IMR-90 (cell line): ENCODE data around the gene KRTAP12-4. TPM values are rescaled to one million over a fixed set of nuclear protein-coding genes. Genes with fewer than 3 reads are reported as not detected.

Experiments used
- ATAC-seq: fragments of 200-7000 bp; cut with Tn5 transposase; 2 replicates; pipeline ENCODE4 v1.9.1; 2020; ENCODE audit warnings: low read depth, mild to moderate bottlenecking, moderate library complexity
- BruUV-seq: library from RNA; stranded (reverse); fragments of 400-500 nt; replicated peaks from 2 replicates; lab custom pipeline; 2021; lab: Mats Ljungman, UMichigan
- CTCF ChIA-PET: fragments of 300-600 bp; formaldehyde crosslinking; extraction: SDS; loops from one replicate; lab custom pipeline; 2021; ENCODE audit warnings: antibody characterized with exemption; lab: Yijun Ruan, JAX
- POLR2A ChIA-PET: fragments of 300-600 bp; sonication (Branson Sonifier 250); formaldehyde crosslinking; loops from one replicate; lab custom pipeline; 2022; ENCODE audit warnings: antibody characterized with exemption; ENCODE audit not compliant: unreplicated experiment; lab: Charles Lee
- DNase-seq: peaks from one replicate; pipeline ENCODE4 v3.0.0; 2013
- H2AFZ ChIP-seq: replicated peaks from 2 replicates; pipeline ENCODE3; 2013; ENCODE audit warnings: low read length, mild to moderate bottlenecking; ENCODE audit not compliant: poor library complexity
- H2AK5ac ChIP-seq: 2 replicates; pipeline ENCODE4 v1.6.1; 2013; ENCODE audit warnings: low read depth, low read length, inconsistent platforms
- H2AK9ac ChIP-seq: replicated peaks from 2 replicates; pipeline ENCODE3; 2013; ENCODE audit warnings: mild to moderate bottlenecking, low read depth, low read length, moderate library complexity; ENCODE audit not compliant: poor library complexity
- H2BK120ac ChIP-seq: 2 replicates; pipeline ENCODE4 v1.6.1; 2013; ENCODE audit warnings: low read depth, low read length, inconsistent platforms
- H2BK15ac ChIP-seq: 3 replicates; pipeline ENCODE4 v1.6.1; 2013; ENCODE audit warnings: low read depth, low read length, inconsistent platforms
- H2BK20ac ChIP-seq: 2 replicates; pipeline ENCODE4 v1.6.1; 2013; ENCODE audit warnings: low read depth, mild to moderate bottlenecking, inconsistent platforms, low read length, moderate library complexity
- H2BK5ac ChIP-seq: 2 replicates; pipeline ENCODE4 v1.6.1; 2013; ENCODE audit warnings: mild to moderate bottlenecking, low read depth, low read length, inconsistent platforms; ENCODE audit not compliant: poor library complexity, severe bottlenecking
- H3K14ac ChIP-seq: replicated peaks from 2 replicates; pipeline ENCODE4 v1.6.1; 2013; ENCODE audit warnings: low read depth, low read length, inconsistent platforms
- H3K18ac ChIP-seq: 2 replicates; pipeline ENCODE4 v1.6.1; 2013; ENCODE audit warnings: low read depth, low read length, control low read depth
- H3K23ac ChIP-seq: 2 replicates; pipeline ENCODE4 v1.6.1; 2013; ENCODE audit warnings: low read depth, low read length, inconsistent platforms
- H3K27ac ChIP-seq: 2 replicates; pipeline ENCODE4 v1.5.1; 2013; ENCODE audit warnings: mild to moderate bottlenecking, control low read depth, low read length; ENCODE audit not compliant: insufficient read depth
- H3K27me3 ChIP-seq: 2 replicates; pipeline ENCODE4 v1.6.1; 2013; ENCODE audit warnings: low read length; ENCODE audit not compliant: control insufficient read depth, insufficient read depth
- H3K36me3 ChIP-seq: 2 replicates; pipeline ENCODE4 v1.6.1; 2013; ENCODE audit warnings: low read length, mixed read lengths; ENCODE audit not compliant: control insufficient read depth, insufficient read depth
- H3K4ac ChIP-seq: 2 replicates; pipeline ENCODE4 v1.6.1; 2013; ENCODE audit warnings: low read depth, low read length, inconsistent platforms
- H3K4me1 ChIP-seq: 2 replicates; pipeline ENCODE4 v1.6.1; 2013; ENCODE audit warnings: low read length, mixed read lengths; ENCODE audit not compliant: control insufficient read depth, insufficient read depth
- H3K4me2 ChIP-seq: 2 replicates; pipeline ENCODE4 v1.6.1; 2013; ENCODE audit warnings: low read depth, mild to moderate bottlenecking, control low read depth, low read length, moderate library complexity
- H3K4me3 ChIP-seq: 2 replicates; pipeline ENCODE4 v1.5.1; 2013; ENCODE audit warnings: low read depth, mild to moderate bottlenecking, control low read depth, low read length, moderate library complexity; ENCODE audit not compliant: insufficient read depth
- H3K56ac ChIP-seq: 2 replicates; pipeline ENCODE4 v1.6.1; 2013; ENCODE audit warnings: low read length, inconsistent platforms; ENCODE audit not compliant: insufficient read depth; ENCODE audit errors: extremely low read depth
- H3K79me1 ChIP-seq, 2 experiments: 2 replicates each; pipeline ENCODE4 v1.6.1; 2013; ENCODE audit warnings: low read length in 2 of 2, inconsistent platforms in 1 of 2, low read depth in 1 of 2
- H3K9ac ChIP-seq: 2 replicates; pipeline ENCODE4 v1.6.1; 2013; ENCODE audit warnings: low read depth, low read length, control low read depth
- H3K9me1 ChIP-seq: 2 replicates; pipeline ENCODE4 v1.6.1; 2013; ENCODE audit warnings: low read length, inconsistent platforms; ENCODE audit not compliant: insufficient read depth
- H3K9me3 ChIP-seq: 2 replicates; pipeline ENCODE4 v1.6.1; 2013; ENCODE audit warnings: low read length; ENCODE audit not compliant: control insufficient read depth, insufficient read depth
- H4K20me1 ChIP-seq: 2 replicates; pipeline ENCODE4 v1.6.1; 2013; ENCODE audit warnings: low read length, inconsistent platforms; ENCODE audit not compliant: insufficient read depth
- H4K5ac ChIP-seq: 2 replicates; pipeline ENCODE4 v1.6.1; 2013; ENCODE audit warnings: mild to moderate bottlenecking, low read depth, low read length, control low read depth
- H4K8ac ChIP-seq, 2 experiments: 2 replicates each; pipeline ENCODE4 v1.6.1; 2013; ENCODE audit warnings: low read depth in 2 of 2, low read length in 2 of 2, control low read depth in 1 of 2, inconsistent platforms in 1 of 2
- H4K91ac ChIP-seq: 2 replicates; pipeline ENCODE4 v1.6.1; 2013; ENCODE audit warnings: low read depth, low read length, inconsistent platforms; ENCODE audit not compliant: insufficient read depth
- CHD1 ChIP-seq: IDR thresholded peaks from 2 replicates; pipeline ENCODE4 v1.6.1; 2012; ENCODE audit warnings: low read depth, low read length, improper control_type of control experiment
- CTCF ChIP-seq: conservative IDR thresholded peaks from 2 replicates; pipeline ENCODE4 v1.5.1; 2012; ENCODE audit warnings: mild to moderate bottlenecking, low read depth, low read length, improper control_type of control experiment
- ELK1 ChIP-seq: fragments of 150-350 bp; IDR thresholded peaks from 2 replicates; pipeline ENCODE4 v1.6.1; 2016; ENCODE audit warnings: low read depth, mild to moderate bottlenecking, low read length, moderate library complexity, borderline replicate concordance
- FOS ChIP-seq: fragments of 150-350 bp; IDR thresholded peaks from 2 replicates; pipeline ENCODE4 v1.6.1; 2016; ENCODE audit warnings: low read depth, low read length
- MAZ ChIP-seq: IDR thresholded peaks from 2 replicates; pipeline ENCODE4 v1.6.1; 2012; ENCODE audit warnings: low read depth, mild to moderate bottlenecking, low read length, improper control_type of control experiment, moderate library complexity, borderline replicate concordance
- MXI1 ChIP-seq: IDR thresholded peaks from 2 replicates; pipeline ENCODE4 v1.6.1; 2012; ENCODE audit warnings: low read depth, mild to moderate bottlenecking, low read length, moderate library complexity, borderline replicate concordance
- POLR2A ChIP-seq: IDR thresholded peaks from 2 replicates; pipeline ENCODE4 v1.6.1; 2012; ENCODE audit warnings: mild to moderate bottlenecking, low read depth, low read length
- RCOR1 ChIP-seq: IDR thresholded peaks from 2 replicates; pipeline ENCODE4 v1.6.1; 2012; ENCODE audit warnings: mild to moderate bottlenecking, low read length, improper control_type of control experiment; ENCODE audit not compliant: insufficient replicate concordance
- RFX5 ChIP-seq: IDR thresholded peaks from 2 replicates; pipeline ENCODE4 v1.8.0; 2012; ENCODE audit warnings: low read depth, mild to moderate bottlenecking, low read length, moderate library complexity
- SMC3 ChIP-seq: fragments of 150-350 bp; IDR thresholded peaks from 2 replicates; pipeline ENCODE4 v1.6.1; 2016; ENCODE audit warnings: low read depth, mild to moderate bottlenecking, antibody characterized with exemption, low read length, moderate library complexity
- USF2 ChIP-seq: fragments of 150-350 bp; IDR thresholded peaks from 2 replicates; pipeline ENCODE4 v1.6.1; 2017; ENCODE audit warnings: mild to moderate bottlenecking, antibody characterized with exemption, low read length, low read depth
- WGBS, 2 experiments: methylation state at CpG; one replicate each; pipeline versions ENCODE4 v1.1.5 to v1.1.7; 2013; ENCODE audit warnings: missing lambda C conversion rate in 2 of 2; ENCODE audit not compliant: insufficient read length in 1 of 2; ENCODE audit errors: extremely low coverage in 2 of 2; 5-methylcytosine and 5-hydroxymethylcytosine counted together
- dilution Hi-C: fragments of 300-500 bp; cut with HindIII; formaldehyde crosslinking; loops from one replicate; pipeline ENCODE4 v1.14.3; 2018; ENCODE audit warnings: low sequenced_read_pairs; ENCODE audit not compliant: unreplicated experiment
- in situ Hi-C: fragments of 300-500 bp; cut with MboI; formaldehyde crosslinking; loops from 3 replicates; pipeline ENCODE4 v1.14.3; 2019; ENCODE audit warnings: low sequenced_read_pairs, inconsistent platforms, mixed read lengths
- intact Hi-C: fragments of 100-400 bp; cut with micrococcal nuclease; formaldehyde crosslinking; loops from 2 replicates; pipeline ENCODE4 v1.10.0; 2022
- polyA plus RNA-seq, 3 experiments: library from polyadenylated mRNA; depleted of rRNA; stranded (reverse); fragments of >200 nt; gene quantifications; 2 replicates each; pipeline ENCODE4 v1.2.3, GENCODE V29; 2012; ENCODE audit warnings: low replicate concordance in 1 of 3
- total RNA-seq: library from RNA; depleted of rRNA; stranded (reverse); fragments of >200 nt; gene quantifications from 2 replicates; pipeline ENCODE4 v1.2.3, GENCODE V29; 2012

Gene KRTAP12-4
- total and polyA plus RNA-seq, 2 of the 4 experiments (the other 2 are of a cell fraction), result not detected

GRCh38 chr21:44700101-44701022 is 45.9 kb upstream of the KRTAP12-4 start:
- no peak overlapping the region for H2AK9ac ChIP-seq
- H3K9ac ChIP-seq, result no peak overlapping the region
- no peak overlapping the region for H3K4me3 ChIP-seq
- no peak for DNase-seq
- H2BK120ac ChIP-seq, result no peak overlapping the region
- POLR2A ChIA-PET, result no interaction called here
- H4K20me1 ChIP-seq, result no peaks in the 10 kb centered on the region
- H2BK15ac ChIP-seq, result no peak overlapping the region
- intact Hi-C loops, result no loop called here
- H3K18ac ChIP-seq, result no peak overlapping the region
- no peak overlapping the region for H2AFZ ChIP-seq
- WGBS, 2 experiments, result 42% methylated on average over 7 of the region's 21 CpGs; no CpG with 5 or more reads in 1 of the 2 experiments
- H3K79me1 ChIP-seq, result no peaks in the 10 kb centered on the region
- H4K8ac ChIP-seq, result no peak overlapping the region
- H2BK5ac ChIP-seq, result no peak overlapping the region
- H3K23ac ChIP-seq, result no peak overlapping the region
- peaks cover 68% of the 10 kb centered on the region for H3K27me3 ChIP-seq
- CTCF ChIA-PET, result no interaction called here
- no peaks in the 10 kb centered on the region for H3K36me3 ChIP-seq
- no peak overlapping the region for H3K4me2 ChIP-seq
- no peak overlapping the region for H2BK20ac ChIP-seq
- H3K9me3 ChIP-seq, result no peaks in the 10 kb centered on the region
- no peak for ATAC-seq
- dilution Hi-C loops, result no loop called here
- no peak overlapping the region for H2AK5ac ChIP-seq
- no peaks in the 10 kb centered on the region for H3K9me1 ChIP-seq
- in situ Hi-C loops, result no loop called here
- H4K5ac ChIP-seq, result no peak overlapping the region
- no peak overlapping the region for H3K4ac ChIP-seq
- TF ChIP-seq RCOR1 (no peak), RFX5 (no peak), MXI1 (no peak), FOS (no peak), SMC3 (no peak), USF2 (no peak), MAZ (no peak), CTCF (no peak), ELK1 (no peak), POLR2A (no peak), CHD1 (no peak)
- no peak overlapping the region for H3K56ac ChIP-seq
- BruUV-seq, result no TSS peak
- H3K4me1 ChIP-seq, result no peaks in the 10 kb centered on the region
- H4K91ac ChIP-seq, result no peak overlapping the region
- H3K14ac ChIP-seq, result no peak overlapping the region
- H3K27ac ChIP-seq, result no peak overlapping the region
